Measurements from ENCODE around the gene PROZ. TPM values are rescaled to one million over a fixed set of nuclear protein-coding genes. Genes with fewer than 3 reads are reported as not detected.

Gene PROZ
- total RNA-seq, 5 donors from 2014 or later (not counting 1 experiment from before 2014, with no cell fraction given), result not detected

DNA sequence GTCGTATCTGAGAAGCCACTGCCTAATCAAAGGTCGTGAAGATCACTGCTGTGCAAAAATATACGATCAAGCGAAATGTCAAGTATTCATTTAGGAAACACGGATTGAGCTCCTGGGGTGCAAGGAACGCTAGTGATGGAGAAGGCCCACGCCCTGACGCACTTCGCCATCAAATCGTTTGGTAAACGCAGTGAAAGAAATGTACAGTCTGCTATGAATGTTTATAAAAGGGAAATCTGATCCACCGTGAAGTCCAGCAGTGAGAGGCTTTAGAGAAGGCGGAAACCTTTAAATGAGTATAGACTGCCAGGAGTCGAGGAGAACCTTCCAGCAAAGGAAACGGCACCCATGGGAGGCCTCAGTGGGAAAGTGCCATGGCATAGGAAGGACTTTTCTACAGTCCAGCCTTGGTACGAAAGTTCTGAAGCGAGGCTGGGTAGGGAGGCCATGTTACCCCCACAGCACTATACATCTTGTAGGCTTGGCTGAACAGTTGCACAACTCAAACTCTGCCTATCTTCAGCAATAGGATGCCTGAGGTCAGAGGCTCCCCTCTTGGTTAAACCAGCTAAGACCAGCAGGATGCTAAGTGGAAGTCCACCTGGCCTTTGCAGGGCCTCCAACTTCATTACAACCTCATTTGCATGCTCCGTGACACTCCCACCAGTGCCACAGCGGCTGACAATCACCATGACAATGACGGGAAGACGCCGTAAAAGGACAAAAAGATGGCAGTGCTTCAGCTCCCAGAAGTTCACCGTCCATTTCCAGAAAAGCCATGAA lies 29.6 kb downstream of the PROZ start:
- peaks cover 62% of the 10 kb centered on the region for H3K36me3 Mint-ChIP-seq
- Histone ChIP-seq H3K4me1 (ENCODE audit: control insufficient read depth in 1 of 2, extremely low read depth in 1 of 2, insufficient read depth in 2 of 2, low read length in 2 of 2) (peaks cover 27 to 37% of the 10 kb centered on the region in 2 experiments), H3K27me3 (replicated peaks in 1 of 2; ENCODE audit: control insufficient read depth in 2 of 2, extremely low read depth in 1 of 2, insufficient read depth in 2 of 2, low read length in 1 of 2) (no peaks in the 10 kb centered on the region), H3K36me3 (ENCODE audit: control insufficient read depth in 2 of 2, extremely low read depth in 1 of 2, insufficient read depth in 1 of 2, low read length in 1 of 2) (peaks cover 6 to 57% of the 10 kb centered on the region in 2 donors), H3K27ac (ENCODE audit: low read length) (no peak overlapping the region), H3K4me3 (ENCODE audit: control insufficient read depth in 1 of 2, extremely low read depth in 1 of 2, low read length in 1 of 2) (no peak overlapping the region), H3K9me3 (no peaks in the 10 kb centered on the region)
- CTCF ChIA-PET, result no interaction called here
- 97% methylated on average over 22 of the region's 23 CpGs for WGBS (ENCODE audit: insufficient coverage)
- no peaks in the 10 kb centered on the region for H3K9me3 Mint-ChIP-seq
- no peaks in the 10 kb centered on the region for H3K27me3 Mint-ChIP-seq
- POLR2A ChIA-PET, result interaction anchor here in 1 of 2 donors (0.5 kb wide), 1 partner anchor 518 kb away, joined by 6 read pairs; no protein-coding TSS in a partner anchor
- DNase-seq (no peak), ATAC-seq (replicated peaks in 1 of 4) (no peak)
- H3K4me3 Mint-ChIP-seq, result no peak overlapping the region
- H3K27ac Mint-ChIP-seq, result peak overlapping the region; percentile 5 to 89
- peaks cover 31 to 52% (median 46%) of the 10 kb centered on the region in 3 donors for H3K4me1 Mint-ChIP-seq

GRCh38 chr13:113190181-113190580 lies 31.7 kb downstream of the PROZ start:
- H3K9me3 Mint-ChIP-seq, result no peaks in the 10 kb centered on the region
- POLR2A ChIA-PET, result no interaction called here
- peaks cover 14 to 23% of the 10 kb centered on the region in 2 experiments for H3K4me1 ChIP-seq (ENCODE audit: control insufficient read depth in 1 of 2, extremely low read depth in 1 of 2, insufficient read depth in 2 of 2, low read length in 2 of 2)
- peaks cover 65% of the 10 kb centered on the region for H3K36me3 Mint-ChIP-seq
- H3K4me3 Mint-ChIP-seq, result no peak overlapping the region
- no peaks in the 10 kb centered on the region for H3K9me3 ChIP-seq
- H3K4me3 ChIP-seq (ENCODE audit: control insufficient read depth in 1 of 2, extremely low read depth in 1 of 2, low read length in 1 of 2), result no peak overlapping the region
- CTCF ChIA-PET, result interaction anchor here in 1 of 2 donors (0.7 kb wide), 1 partner anchor 23 kb away, joined by 5 read pairs; no protein-coding TSS in a partner anchor
- no peaks in the 10 kb centered on the region for H3K27me3 ChIP-seq (replicated peaks in 1 of 2; ENCODE audit: control insufficient read depth in 2 of 2, extremely low read depth in 1 of 2, insufficient read depth in 2 of 2, low read length in 1 of 2)
- H3K27me3 Mint-ChIP-seq, result no peaks in the 10 kb centered on the region
- ATAC-seq (replicated peaks in 1 of 4) (no peak), DNase-seq (no peak)
- peaks cover 21 to 36% (median 28%) of the 10 kb centered on the region in 3 donors for H3K4me1 Mint-ChIP-seq
- peaks cover 9 to 66% of the 10 kb centered on the region in 2 donors for H3K36me3 ChIP-seq (ENCODE audit: control insufficient read depth in 2 of 2, extremely low read depth in 1 of 2, insufficient read depth in 1 of 2, low read length in 1 of 2)
- 100% methylated on average over 1 of the region's 4 CpGs for WGBS (ENCODE audit: insufficient coverage)
- H3K27ac Mint-ChIP-seq, result no peak overlapping the region
- H3K27ac ChIP-seq (ENCODE audit: low read length), result no peak overlapping the region

DNA sequence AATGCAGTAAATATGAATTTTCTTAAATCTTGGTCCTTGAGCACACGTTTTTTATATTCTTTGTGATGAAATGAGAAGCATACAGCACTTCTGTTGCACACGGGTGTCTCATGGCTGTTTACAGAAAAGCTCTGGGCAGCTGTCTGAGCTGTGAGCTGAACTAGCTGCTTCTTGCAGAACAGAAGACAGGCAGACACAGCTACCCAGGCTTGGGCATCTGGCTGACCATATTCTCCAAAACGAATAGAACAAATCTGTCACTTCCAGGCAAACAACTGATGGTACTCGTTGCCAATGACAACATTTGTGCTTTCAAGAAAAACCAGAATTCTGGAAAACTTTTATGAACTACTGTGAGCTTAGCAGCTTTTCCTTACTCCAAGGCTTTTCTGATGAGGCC lies 33.8 kb downstream of the PROZ start:
- Mint-ChIP-seq H3K9me3 (no peaks in the 10 kb centered on the region), H3K4me3 (no peak overlapping the region), H3K4me1 (peaks cover 7 to 17% (median 11%) of the 10 kb centered on the region in 3 donors), H3K27me3 (no peaks in the 10 kb centered on the region), H3K27ac (no peak overlapping the region), H3K36me3 (peaks cover 70% of the 10 kb centered on the region)
- peaks cover 9 to 77% of the 10 kb centered on the region in 2 donors for H3K36me3 ChIP-seq (ENCODE audit: control insufficient read depth in 2 of 2, extremely low read depth in 1 of 2, insufficient read depth in 1 of 2, low read length in 1 of 2)
- H3K9me3 ChIP-seq, result no peaks in the 10 kb centered on the region
- peaks cover under 1 to 4% of the 10 kb centered on the region in 2 experiments for H3K4me1 ChIP-seq (ENCODE audit: control insufficient read depth in 1 of 2, extremely low read depth in 1 of 2, insufficient read depth in 2 of 2, low read length in 2 of 2)
- H3K27ac ChIP-seq (ENCODE audit: low read length), result no peak overlapping the region
- WGBS (ENCODE audit: insufficient coverage), result 96% methylated on average over 3 of the region's 4 CpGs
- H3K4me3 ChIP-seq (ENCODE audit: control insufficient read depth in 1 of 2, extremely low read depth in 1 of 2, low read length in 1 of 2), result no peak overlapping the region
- no peaks in the 10 kb centered on the region for H3K27me3 ChIP-seq (replicated peaks in 1 of 2; ENCODE audit: control insufficient read depth in 2 of 2, extremely low read depth in 1 of 2, insufficient read depth in 2 of 2, low read length in 1 of 2)
- DNase-seq (no peak), ATAC-seq (replicated peaks in 1 of 4) (no peak)
- CTCF ChIA-PET, result interaction anchor here in 1 of 2 donors (0.5 kb wide), 1 partner anchor 109 kb away, joined by 4 read pairs; no protein-coding TSS in a partner anchor
- POLR2A ChIA-PET, result interaction anchor here in 1 of 2 donors (0.6 kb wide), 1 partner anchor 702 kb away, joined by 7 read pairs; no protein-coding TSS in a partner anchor

- Mint-ChIP-seq H3K27ac (no peak overlapping the region), H3K4me1 (peaks cover under 1 to 11% (median 5%) of the 10 kb centered on the region in 3 donors), H3K27me3 (no peaks in the 10 kb centered on the region), H3K36me3 (peaks cover 71% of the 10 kb centered on the region), H3K4me3 (no peak overlapping the region), H3K9me3 (no peaks in the 10 kb centered on the region)
- ATAC-seq (replicated peaks in 1 of 4) (no peak), DNase-seq (no peak)
- CTCF ChIA-PET, result no interaction called here
- Histone ChIP-seq H3K4me3 (ENCODE audit: control insufficient read depth in 1 of 2, extremely low read depth in 1 of 2, low read length in 1 of 2) (no peak overlapping the region), H3K27ac (ENCODE audit: low read length) (no peak overlapping the region), H3K9me3 (no peaks in the 10 kb centered on the region), H3K4me1 (ENCODE audit: control insufficient read depth in 1 of 2, extremely low read depth in 1 of 2, insufficient read depth in 2 of 2, low read length in 2 of 2) (peaks cover 0 to under 1% of the 10 kb centered on the region in 2 experiments), H3K36me3 (ENCODE audit: control insufficient read depth in 2 of 2, extremely low read depth in 1 of 2, insufficient read depth in 1 of 2, low read length in 1 of 2) (peaks cover 9 to 80% of the 10 kb centered on the region in 2 donors), H3K27me3 (replicated peaks in 1 of 2; ENCODE audit: control insufficient read depth in 2 of 2, extremely low read depth in 1 of 2, insufficient read depth in 2 of 2, low read length in 1 of 2) (no peaks in the 10 kb centered on the region)
- POLR2A ChIA-PET, result no interaction called here
- WGBS (ENCODE audit: insufficient coverage), result 100% methylated on average over 1 of the region's 2 CpGs
Measured at GRCh38 chr13:113192902-113193301, 34.5 kb downstream of the PROZ start.

- DNase-seq, result no peak
- Mint-ChIP-seq H3K36me3 (peaks cover 68% of the 10 kb centered on the region), H3K4me1 (peaks cover 0 to 2% (median 1%) of the 10 kb centered on the region in 3 donors), H3K9me3 (no peaks in the 10 kb centered on the region), H3K4me3 (no peak overlapping the region), H3K27ac (peak overlapping the region in 1 of 2 donors; percentile 15), H3K27me3 (no peaks in the 10 kb centered on the region)
- peaks cover 14 to 92% of the 10 kb centered on the region in 2 donors for H3K36me3 ChIP-seq (ENCODE audit: control insufficient read depth in 2 of 2, extremely low read depth in 1 of 2, insufficient read depth in 1 of 2, low read length in 1 of 2)
- CTCF ChIA-PET, result no interaction called here
- POLR2A ChIA-PET, result no interaction called here
- no peak overlapping the region for H3K27ac ChIP-seq (ENCODE audit: low read length)
- no peak overlapping the region for H3K4me3 ChIP-seq (ENCODE audit: control insufficient read depth in 1 of 2, extremely low read depth in 1 of 2, low read length in 1 of 2)
- no peaks in the 10 kb centered on the region for H3K27me3 ChIP-seq (replicated peaks in 1 of 2; ENCODE audit: control insufficient read depth in 2 of 2, extremely low read depth in 1 of 2, insufficient read depth in 2 of 2, low read length in 1 of 2)
- H3K4me1 ChIP-seq (ENCODE audit: control insufficient read depth in 1 of 2, extremely low read depth in 1 of 2, insufficient read depth in 2 of 2, low read length in 2 of 2), result no peaks in the 10 kb centered on the region
- no peaks in the 10 kb centered on the region for H3K9me3 ChIP-seq
- WGBS (ENCODE audit: insufficient coverage), result no CpG with 5 or more reads among the region's 6 CpGs
- ATAC-seq (replicated peaks in 1 of 4), result no peak
Measured at GRCh38 chr13:113195360-113195759, 36.9 kb downstream of the PROZ start.

GRCh38 chr13:113196970-113197737 lies 38.7 kb downstream of the PROZ start:
- POLR2A ChIA-PET, result interaction anchor here in 1 of 2 donors (0.6 kb wide), 1 partner anchor 226 kb away, joined by 3 read pairs; no protein-coding TSS in a partner anchor
- Histone ChIP-seq H3K36me3 (ENCODE audit: control insufficient read depth in 2 of 2, extremely low read depth in 1 of 2, insufficient read depth in 1 of 2, low read length in 1 of 2) (peaks cover 8 to 80% of the 10 kb centered on the region in 2 donors), H3K4me1 (ENCODE audit: control insufficient read depth in 1 of 2, extremely low read depth in 1 of 2, insufficient read depth in 2 of 2, low read length in 2 of 2) (no peaks in the 10 kb centered on the region), H3K9me3 (no peaks in the 10 kb centered on the region), H3K27me3 (replicated peaks in 1 of 2; ENCODE audit: control insufficient read depth in 2 of 2, extremely low read depth in 1 of 2, insufficient read depth in 2 of 2, low read length in 1 of 2) (no peaks in the 10 kb centered on the region), H3K27ac (ENCODE audit: low read length) (no peak overlapping the region), H3K4me3 (ENCODE audit: control insufficient read depth in 1 of 2, extremely low read depth in 1 of 2, low read length in 1 of 2) (no peak overlapping the region)
- Mint-ChIP-seq H3K4me1 (peaks cover 7 to 10% (median 8%) of the 10 kb centered on the region in 3 donors), H3K27me3 (no peaks in the 10 kb centered on the region), H3K4me3 (no peak overlapping the region), H3K36me3 (peaks cover 65% of the 10 kb centered on the region), H3K27ac (no peak overlapping the region), H3K9me3 (no peaks in the 10 kb centered on the region)
- ATAC-seq (replicated peaks in 1 of 4), result no peak
- WGBS (ENCODE audit: insufficient coverage), result 94% methylated on average over 9 of the region's 9 CpGs
- DNase-seq, result no peak
- CTCF ChIA-PET, result interaction anchor here in 1 of 2 donors (0.6 kb wide), 1 partner anchor 64 kb away, joined by 4 read pairs; no protein-coding TSS in a partner anchor
